GM12891 (cell line): ENCODE measurements around the gene CCDC28A.

Source experiments
- DNase-seq: peaks from one replicate; pipeline ENCODE4 v3.0.0; 2011; ENCODE audit warnings: low spot score; ENCODE audit not compliant: insufficient read length
- FAIRE-seq: peaks from 2 replicates; lab custom pipeline; 2011; peaks lifted over from hg19 to GRCh38; lab: Jason Lieb, UNC
- PAX5 ChIP-seq: IDR thresholded peaks from 2 replicates; pipeline ENCODE4 v1.6.1; 2011; ENCODE audit warnings: low read length, moderate library complexity, mild to moderate bottlenecking; ENCODE audit not compliant: insufficient read depth, severe bottlenecking
- POLR2A ChIP-seq: IDR thresholded peaks from 2 replicates; pipeline ENCODE4 v1.6.1; 2011; ENCODE audit warnings: low read depth, low read length, control low read depth
- POLR2AphosphoS5 ChIP-seq: IDR thresholded peaks from 2 replicates; pipeline ENCODE4 v1.6.1; 2011; ENCODE audit warnings: low read depth, low read length, control low read depth
- POU2F2 ChIP-seq: IDR thresholded peaks from 2 replicates; pipeline ENCODE4 v1.6.1; 2011; ENCODE audit warnings: low read depth, mild to moderate bottlenecking, control low read depth, low read length, moderate library complexity
- SPI1 ChIP-seq: IDR thresholded peaks from 2 replicates; pipeline ENCODE4 v1.6.1; 2011; ENCODE audit warnings: low read depth, low read length, control low read depth
- TAF1 ChIP-seq: IDR thresholded peaks from 2 replicates; pipeline ENCODE4 v1.6.1; 2011; ENCODE audit warnings: low read depth, low read length, control low read depth

The CCDC28A gene

GRCh38 chr6:138832182-138832581 is 58.6 kb downstream of the CCDC28A start:
- FAIRE-seq: no peak
- TF ChIP-seq POLR2A: no peak
- no peak for TF ChIP-seq POU2F2
- TF ChIP-seq POLR2AphosphoS5: no peak
- no peak for TF ChIP-seq SPI1
- no peak for TF ChIP-seq PAX5
- no peak for TF ChIP-seq TAF1
- no peak for DNase-seq

- FAIRE-seq (no peak), DNase-seq (no peak)
- TF ChIP-seq PAX5 (no peak), POLR2AphosphoS5 (no peak), POU2F2 (no peak), POLR2A (no peak), TAF1 (no peak), SPI1 (no peak)
Measured at GRCh38 chr6:138833816-138834539, 60.4 kb downstream of the CCDC28A start.

GRCh38 chr6:138837246-138837645 is 63.7 kb downstream of the CCDC28A start:
- no peak for FAIRE-seq
- DNase-seq: no peak
- TF ChIP-seq SPI1 (no peak), PAX5 (no peak), TAF1 (no peak), POLR2A (no peak), POU2F2 (no peak), POLR2AphosphoS5 (no peak)
